ENCODE measurements around the gene CEP68.
A peak's percentile ranks its signal among the peaks of the same experiment; 100 is the strongest.
"Not testable (repeated sequence)": the region's sequence is repeated elsewhere in the genome, so short reads cannot be mapped to it uniquely, and the experiment has no call there.

Gene CEP68

GRCh38 chr2:65031341-65032018, 24.7 kb upstream of the CEP68 start:
- DNase-seq, result no peak

GRCh38 chr2:65032019-65032975, 23.9 kb upstream of the CEP68 start:
- no peak for DNase-seq

- no peak for DNase-seq
These were observed 23.0 kb upstream of the CEP68 start for GRCh38 chr2:65033178-65033577.

- DNase-seq, result not testable (repeated sequence)
These were observed 22.5 kb upstream of the CEP68 start for GRCh38 chr2:65033667-65034066.

- DNase-seq, result no peak
These were observed 20.8 kb upstream of the CEP68 start for GRCh38 chr2:65035351-65035943.

- DNase-seq, result no peak
These were observed 19.0 kb upstream of the CEP68 start for GRCh38 chr2:65037178-65037577.

GRCh38 chr2:65039640-65040039, 16.6 kb upstream of the CEP68 start:
- no peak for DNase-seq

GRCh38 chr2:65040400-65041261, 15.6 kb upstream of the CEP68 start:
- DNase-seq, result peak; percentile 63

GRCh38 chr2:65043001-65043400, 13.2 kb upstream of the CEP68 start:
- no peak for DNase-seq

- no peak for DNase-seq
These were observed 12.0 kb upstream of the CEP68 start for GRCh38 chr2:65044097-65044735.

GRCh38 chr2:65045651-65046050, 10.6 kb upstream of the CEP68 start:
- DNase-seq, result no peak

GRCh38 chr2:65046633-65047407, 9.4 kb upstream of the CEP68 start:
- no peak for DNase-seq

- no peak for DNase-seq
These were observed 7.1 kb upstream of the CEP68 start for GRCh38 chr2:65049010-65049639.

- no peak for DNase-seq
These were observed 5.3 kb upstream of the CEP68 start for GRCh38 chr2:65050931-65051330.

GRCh38 chr2:65053199-65053598, 3.0 kb upstream of the CEP68 start:
- peak; percentile 18 for DNase-seq

GRCh38 chr2:65054749-65055421, 1.3 kb upstream of the CEP68 start:
- no peak for DNase-seq

GRCh38 chr2:65055422-65056214, 598 bp upstream of the CEP68 start:
- DNase-seq, result no peak

GRCh38 chr2:65057054-65057375, 799 bp downstream of the CEP68 start:
- DNase-seq, result no peak

GRCh38 chr2:65057391-65058052, 1.3 kb downstream of the CEP68 start:
- peak; percentile 25 for DNase-seq

All from GDM1 (cell line).